WTC11 (cell line): ENCODE results near the gene SCUBE1. TPM values are rescaled to one million over a fixed set of nuclear protein-coding genes. Genes with fewer than 3 reads are reported as not detected.

Experiments used
- ATAC-seq: fragments of 200-7000 bp; cut with Tn5 transposase; 2 replicates; pipeline ENCODE4 v1.10.0; 2021; ENCODE audit warnings: mild to moderate bottlenecking, moderate library complexity
- CTCF ChIA-PET: fragments of 300-600 bp; sonication (Branson Sonifier 250); formaldehyde crosslinking; loops from one replicate; lab custom pipeline; 2021; ENCODE audit warnings: antibody characterized with exemption; lab: Charles Lee
- POLR2A ChIA-PET: fragments of 350-600 bp; sonication (Branson Sonifier 250); formaldehyde crosslinking; loops from one replicate; lab custom pipeline; 2021; ENCODE audit warnings: antibody characterized with exemption; lab: Charles Lee
- DNase-seq: peaks from one replicate; pipeline ENCODE4 v3.0.0; 2021; ENCODE audit warnings: low spot score
- H3K27ac Mint-ChIP-seq: 2 replicates; pipeline ENCODE4 v1.8.0; 2021; ENCODE audit warnings: mixed read lengths
- H3K27me3 Mint-ChIP-seq: 2 replicates; pipeline ENCODE4 v1.8.0; 2021; ENCODE audit warnings: low read depth, mild to moderate bottlenecking, moderate library complexity, mixed read lengths
- H3K36me3 Mint-ChIP-seq: 2 replicates; pipeline ENCODE4 v1.8.0; 2021; ENCODE audit warnings: mixed read lengths
- H3K4me1 Mint-ChIP-seq: 2 replicates; pipeline ENCODE4 v1.8.0; 2022; ENCODE audit warnings: mixed read lengths
- H3K4me3 Mint-ChIP-seq: 2 replicates; pipeline ENCODE4 v1.8.0; 2021; ENCODE audit warnings: mild to moderate bottlenecking, moderate library complexity, mixed read lengths
- H3K9me3 Mint-ChIP-seq: 2 replicates; pipeline ENCODE4 v1.8.0; 2021; ENCODE audit warnings: mixed read lengths
- ATF1 ChIP-seq: sonication (generic); formaldehyde crosslinking; IDR thresholded peaks from 2 replicates; pipeline ENCODE4 v1.8.1; 2023; ENCODE audit warnings: mild to moderate bottlenecking, moderate library complexity, missing genetic modification reagents
- ATF6 ChIP-seq: sonication (generic); formaldehyde crosslinking; IDR thresholded peaks from 2 replicates; pipeline ENCODE4 v1.8.1; 2023; ENCODE audit warnings: mild to moderate bottlenecking, missing genetic modification reagents
- CBFB ChIP-seq: sonication (generic); formaldehyde crosslinking; IDR thresholded peaks from 2 replicates; pipeline ENCODE4 v1.8.1; 2022; ENCODE audit warnings: mild to moderate bottlenecking, low read depth, missing genetic modification reagents
- E2F1 ChIP-seq: sonication (generic); formaldehyde crosslinking; IDR thresholded peaks from 2 replicates; pipeline ENCODE4 v1.8.0; 2022; ENCODE audit warnings: mild to moderate bottlenecking, missing genetic modification reagents
- ETV6 ChIP-seq: sonication (generic); formaldehyde crosslinking; IDR thresholded peaks from 2 replicates; pipeline ENCODE4 v1.8.1; 2022; ENCODE audit warnings: mild to moderate bottlenecking, missing genetic modification reagents
- GRHL2 ChIP-seq: fragments of 250-450 bp; sonication (Bioruptor Pico); IDR thresholded peaks from 2 replicates; pipeline ENCODE4 v1.8.0; 2022; ENCODE audit warnings: mild to moderate bottlenecking, moderate library complexity; ENCODE audit not compliant: insufficient replicate concordance, severe bottlenecking
- HMGA2 ChIP-seq: fragments of 250-450 bp; sonication (Bioruptor Pico); IDR thresholded peaks from 2 replicates; pipeline ENCODE4 v1.4.0; 2021; ENCODE audit warnings: mild to moderate bottlenecking, moderate library complexity
- JAZF1 ChIP-seq: fragments of 250-450 bp; sonication (Bioruptor Pico); IDR thresholded peaks from 2 replicates; pipeline ENCODE4 v1.9.0; 2021; ENCODE audit warnings: moderate library complexity, mild to moderate bottlenecking, inconsistent platforms
- MAX ChIP-seq: sonication (generic); formaldehyde crosslinking; IDR thresholded peaks from 2 replicates; pipeline ENCODE4 v1.8.0; 2022; ENCODE audit warnings: mild to moderate bottlenecking, missing genetic modification reagents
- RELA ChIP-seq: sonication (generic); formaldehyde crosslinking; IDR thresholded peaks from 2 replicates; pipeline ENCODE4 v1.8.1; 2022; ENCODE audit warnings: missing genetic modification reagents, mild to moderate bottlenecking, borderline replicate concordance
- SMAD3 ChIP-seq: sonication (generic); formaldehyde crosslinking; IDR thresholded peaks from 2 replicates; pipeline ENCODE4 v1.8.0; 2022; ENCODE audit warnings: missing genetic modification reagents, mild to moderate bottlenecking, borderline replicate concordance
- SMAD4 ChIP-seq: sonication (generic); formaldehyde crosslinking; IDR thresholded peaks from 2 replicates; pipeline ENCODE4 v1.8.0; 2022; ENCODE audit warnings: mild to moderate bottlenecking, missing genetic modification reagents
- SOX15 ChIP-seq: fragments of 250-450 bp; sonication (Bioruptor Pico); IDR thresholded peaks from 2 replicates; pipeline ENCODE4 v1.9.0; 2021; ENCODE audit warnings: mild to moderate bottlenecking
- SP1 ChIP-seq: sonication (generic); formaldehyde crosslinking; conservative IDR thresholded peaks from 2 replicates; pipeline ENCODE4 v1.8.1; 2022; ENCODE audit warnings: missing genetic modification reagents
- TEAD1 ChIP-seq: sonication (generic); formaldehyde crosslinking; IDR thresholded peaks from 2 replicates; pipeline ENCODE4 v1.8.0; 2022; ENCODE audit warnings: mild to moderate bottlenecking, missing genetic modification reagents
- USF2 ChIP-seq: sonication (generic); formaldehyde crosslinking; IDR thresholded peaks from 2 replicates; pipeline ENCODE4 v1.8.1; 2023; ENCODE audit warnings: mild to moderate bottlenecking, missing genetic modification reagents, moderate library complexity
- ZMAT4 ChIP-seq: fragments of 250-450 bp; sonication (Bioruptor Pico); IDR thresholded peaks from 2 replicates; pipeline ENCODE4 v1.9.0; 2021; ENCODE audit warnings: mild to moderate bottlenecking
- ZNF423 ChIP-seq: fragments of 250-450 bp; sonication (Bioruptor Pico); IDR thresholded peaks from 2 replicates; pipeline ENCODE4 v2.1.2; 2022; ENCODE audit warnings: mild to moderate bottlenecking, moderate library complexity
- ZNF671 ChIP-seq: fragments of 250-450 bp; sonication (Bioruptor Pico); IDR thresholded peaks from 2 replicates; pipeline ENCODE4 v1.8.0; 2021; ENCODE audit warnings: mild to moderate bottlenecking
- total RNA-seq: library from RNA; stranded (reverse); gene quantifications from 3 replicates; pipeline ENCODE4 v1.2.3, GENCODE V29; 2021

SCUBE1 gene
- total RNA-seq, 1 experiment from 2014 or later = 6.9 TPM

GRCh38 chr22:43342347-43343261 is 568 bp downstream of the SCUBE1 start (continued):
- no peak for TF ChIP-seq RELA
- TF ChIP-seq ZMAT4 = no peak
- TF ChIP-seq, all 79 proteins: peak for 0

GRCh38 chr22:43341565-43341964 is 1.6 kb downstream of the SCUBE1 start:
- CTCF ChIA-PET = interaction anchor here (0.6 to 1.7 kb wide), 2 partner anchors 47 to 68 kb away, joined by 3 to 7 read pairs; no protein-coding TSS in a partner anchor
- Mint-ChIP-seq H3K4me3 (peak overlapping the region; percentile 59), H3K27me3 (peaks cover 52% of the 10 kb centered on the region), H3K27ac (no peak overlapping the region)
- ATAC-seq = no peak
- no peak for TF ChIP-seq ZNF423 (CRISPR knock-in tag)
- no peak for TF ChIP-seq SMAD3 (CRISPR knock-in tag)
- no peak for TF ChIP-seq SP1 (CRISPR knock-in tag)
- TF ChIP-seq SOX15 (CRISPR knock-in tag) = no peak
- TF ChIP-seq HMGA2 (CRISPR knock-in tag) = no peak
- no peak for TF ChIP-seq JAZF1 (CRISPR knock-in tag)
- no peak for TF ChIP-seq ZMAT4
- TF ChIP-seq E2F1 (CRISPR knock-in tag) = no peak
- no peak for TF ChIP-seq SMAD4 (CRISPR knock-in tag)
- TF ChIP-seq CBFB (CRISPR knock-in tag) = no peak
- no peak for TF ChIP-seq TEAD1 (CRISPR knock-in tag)
- TF ChIP-seq ATF1 (CRISPR knock-in tag) = no peak
- no peak for TF ChIP-seq MAX (CRISPR knock-in tag)
- TF ChIP-seq USF2 = no peak
- no peak for TF ChIP-seq ETV6
- no peak for TF ChIP-seq ZNF671 (CRISPR knock-in tag)
- TF ChIP-seq ATF6 (CRISPR knock-in tag) = no peak
- TF ChIP-seq GRHL2 (CRISPR knock-in tag) = no peak
- TF ChIP-seq, all 79 proteins: peak for 0
- peaks cover 22% of the 10 kb centered on the region for H3K4me1 Mint-ChIP-seq
- no peaks in the 10 kb centered on the region for H3K36me3 Mint-ChIP-seq
- POLR2A ChIA-PET = no interaction called here
- no peaks in the 10 kb centered on the region for H3K9me3 Mint-ChIP-seq
- DNase-seq = no peak
